GM12878 (cell line): Measurements from ENCODE around the gene SERPINA6. TPM values are rescaled to one million over a fixed set of nuclear protein-coding genes. Genes with fewer than 3 reads are reported as not detected.

Source experiments
- ATAC-seq: fragments of 200-7000 bp; cut with Tn5 transposase; 3 replicates; pipeline ENCODE4 v1.9.1; 2020; ENCODE audit warnings: mild to moderate bottlenecking, moderate library complexity
- BruUV-seq: library from RNA; stranded (reverse); fragments of 400-500 nt; replicated peaks from 2 replicates; lab custom pipeline; 2021; lab: Mats Ljungman, UMichigan
- CTCF ChIA-PET: fragments of 300-600 bp; sonication (Branson Sonifier 250); formaldehyde crosslinking; extraction: SDS; loops from one replicate; lab custom pipeline; 2021; ENCODE audit warnings: inconsistent platforms; lab: Yijun Ruan, JAX
- POLR2A ChIA-PET: fragments of 350-600 bp; formaldehyde crosslinking; extraction: SDS; loops from one replicate; lab custom pipeline; 2021; ENCODE audit warnings: inconsistent platforms; lab: Charles Lee
- RAD21 ChIA-PET: fragments of 300-600 bp; sonication (Branson Sonifier 250); formaldehyde crosslinking; loops from one replicate; lab custom pipeline; 2023; ENCODE audit warnings: antibody characterized with exemption; ENCODE audit not compliant: unreplicated experiment; lab: Charles Lee
- SMC1A ChIA-PET: fragments of 300-600 bp; sonication (Branson Sonifier 250); formaldehyde crosslinking; loops from one replicate; lab custom pipeline; 2023; ENCODE audit not compliant: unreplicated experiment, uncharacterized antibody; lab: Charles Lee
- DNase-seq: peaks from one replicate; pipeline ENCODE4 v3.0.0-alpha.2; 2011; ENCODE audit warnings: low read depth, low spot score
- FAIRE-seq: peaks from 3 replicates; lab custom pipeline; 2011; peaks lifted over from hg19 to GRCh38; lab: Jason Lieb, UNC
- H2AFZ ChIP-seq: 2 replicates; pipeline ENCODE4 v1.6.0; 2011; ENCODE audit warnings: low read depth, low read length, control low read depth; ENCODE audit not compliant: control insufficient read depth
- H3K27ac ChIP-seq: 2 replicates; pipeline ENCODE4 v1.5.1; 2011; ENCODE audit warnings: control low read depth; ENCODE audit not compliant: control insufficient read depth, insufficient read depth
- H3K27me3 ChIP-seq, 2 experiments: replicated peaks in 1 of 2; 2 replicates each; pipeline versions ENCODE4 v1.6.0 to v1.6.1; 2011; ENCODE audit warnings: low read length in 1 of 2; ENCODE audit not compliant: control insufficient read depth in 2 of 2, insufficient read depth in 2 of 2
- H3K36me3 ChIP-seq, 2 experiments: 2 replicates each; pipeline ENCODE4 v1.5.1; 2011; ENCODE audit warnings: low read length in 1 of 2; ENCODE audit not compliant: control insufficient read depth in 2 of 2, insufficient read depth in 2 of 2
- H3K4me1 ChIP-seq: 2 replicates; pipeline ENCODE4 v1.6.1; 2011; ENCODE audit warnings: mild to moderate bottlenecking, low read length, moderate library complexity, mixed read lengths; ENCODE audit not compliant: control insufficient read depth, insufficient read depth
- H3K4me2 ChIP-seq: 2 replicates; pipeline ENCODE4 v1.6.0; 2011; ENCODE audit warnings: control low read depth; ENCODE audit not compliant: control insufficient read depth, insufficient read depth
- H3K4me3 ChIP-seq: fragments of 200-600 bp; sonication (generic); 2 replicates; pipeline ENCODE4 v1.5.1; 2016
- H3K79me2 ChIP-seq: 2 replicates; pipeline ENCODE4 v1.6.0; 2011; ENCODE audit warnings: low read length; ENCODE audit not compliant: control insufficient read depth, insufficient read depth
- H3K9ac ChIP-seq: 2 replicates; pipeline ENCODE4 v1.8.0; 2011; ENCODE audit warnings: low read length, control low read depth, mixed read lengths; ENCODE audit not compliant: control insufficient read depth, insufficient read depth
- H3K9me3 ChIP-seq: replicated peaks from 3 replicates; pipeline ENCODE4 v1.5.1; 2011; ENCODE audit warnings: mild to moderate bottlenecking, low read length; ENCODE audit not compliant: control insufficient read depth, insufficient read depth
- H4K20me1 ChIP-seq: 2 replicates; pipeline ENCODE4 v1.6.0; 2011; ENCODE audit not compliant: control insufficient read depth, insufficient read depth
- BCLAF1 ChIP-seq: fragments of 450-650 bp; IDR thresholded peaks from 2 replicates; pipeline ENCODE4 v1.6.1; 2017; ENCODE audit warnings: antibody characterized with exemption, mild to moderate bottlenecking, moderate library complexity
- CEBPZ ChIP-seq: fragments of 150-350 bp; IDR thresholded peaks from 2 replicates; pipeline ENCODE4 v1.6.1; 2016; ENCODE audit warnings: low read depth, low read length
- CUX1 ChIP-seq: IDR thresholded peaks from 2 replicates; pipeline ENCODE4 v1.6.1; 2012; ENCODE audit warnings: improper control_type of control experiment, low read depth, low read length; ENCODE audit not compliant: insufficient replicate concordance
- JUNB ChIP-seq: IDR thresholded peaks from 2 replicates; pipeline ENCODE4 v1.6.1; 2016; ENCODE audit warnings: antibody characterized with exemption, mild to moderate bottlenecking
- NBN ChIP-seq: fragments of 450-650 bp; IDR thresholded peaks from 2 replicates; pipeline ENCODE4 v1.6.1; 2016
- RB1 ChIP-seq: fragments of 450-650 bp; formaldehyde crosslinking; IDR thresholded peaks from 2 replicates; pipeline ENCODE4 v1.6.1; 2017; ENCODE audit warnings: mild to moderate bottlenecking, borderline replicate concordance
- ZBED1 ChIP-seq: IDR thresholded peaks from 2 replicates; pipeline ENCODE4 v1.6.1; 2016; ENCODE audit warnings: borderline replicate concordance
- ZBTB11 ChIP-seq: fragments of 450-650 bp; formaldehyde crosslinking; IDR thresholded peaks from 2 replicates; pipeline ENCODE4 v1.5.0; 2022; ENCODE audit warnings: mild to moderate bottlenecking, missing genetic modification characterization
- ZNF207 ChIP-seq: fragments of 450-650 bp; IDR thresholded peaks from 2 replicates; pipeline ENCODE4 v1.6.1; 2014; ENCODE audit warnings: antibody characterized with exemption, mild to moderate bottlenecking, borderline replicate concordance
- WGBS: methylation state at CpG from one replicate; pipeline ENCODE4 v1.1.6; 2016; ENCODE audit warnings: low lambda C conversion rate; ENCODE audit not compliant: insufficient replicate concordance, insufficient coverage; ENCODE audit errors: missing lambda C conversion rate; 5-methylcytosine and 5-hydroxymethylcytosine counted together
- in situ Hi-C: fragments of 300-500 bp; cut with MboI; formaldehyde crosslinking; loops from 9 replicates; pipeline ENCODE4 v1.14.3; 2018; ENCODE audit warnings: mixed read lengths
- intact Hi-C: fragments of 100-400 bp; cut with micrococcal nuclease; formaldehyde crosslinking; loops from one replicate; pipeline ENCODE4 v1.14.2; 2022; ENCODE audit not compliant: unreplicated experiment
- polyA plus RNA-seq, 11 experiments: library from polyadenylated mRNA; depleted of rRNA in 4 of 11; unstranded in 6 of 11; stranded (reverse) in 5 of 11; fragments of >200 nt; fragmentation: Nextera tagmentation in 4 of 11; fragmentation: Illumina TruSeq in 1 of 11; extraction: Ambion mirVana in 4 of 11; extraction: Trizol in 1 of 11; gene quantifications; 1 replicate in 1 of 11; 2 replicates in 10 of 11; pipeline versions ENCODE4 v1.2.1 to v1.2.3, GENCODE V29; 2011 to 2016; ENCODE audit warnings: inconsistent platforms in 2 of 11, missing spikeins in 2 of 11, low read depth in 1 of 11
- total RNA-seq, 4 experiments: library from RNA; depleted of rRNA in 3 of 4; stranded (reverse); fragments of >200 nt in 3 of 4; fragmentation: Illumina TruSeq in 1 of 4; extraction: Trizol in 1 of 4; gene quantifications; 2 replicates each; pipeline versions ENCODE4 v1.2.1 to v1.2.3, GENCODE V29; 2013 to 2021

SERPINA6 gene
- total and polyA plus RNA-seq, 10 of the 15 experiments (the other 5 are each of a cell fraction or from before 2014, with no cell fraction given): 0.11 to 0.27 (median 0.23) TPM; not detected in 7

GRCh38 chr14:94337274-94337673 lies 14.1 kb upstream of the SERPINA6 start:
- BruUV-seq: no TSS peak
- Histone ChIP-seq H3K9ac (no peak overlapping the region), H3K4me2 (no peak overlapping the region), H3K9me3 (no peaks in the 10 kb centered on the region; the same call in 2 of the 3 replicates), H3K27me3 (no peaks in the 10 kb centered on the region), H3K4me1 (peaks cover 3% of the 10 kb centered on the region; the same call in 1 of the 2 replicates), H4K20me1 (no peaks in the 10 kb centered on the region), H3K79me2 (no peaks in the 10 kb centered on the region), H2AFZ (no peak overlapping the region), H3K36me3 (no peaks in the 10 kb centered on the region), H3K27ac (no peak overlapping the region), H3K4me3 (no peak overlapping the region)
- CTCF ChIA-PET: no interaction called here
- no peak for FAIRE-seq
- in situ Hi-C loops (no loop called here), intact Hi-C loops (no loop called here)
- POLR2A ChIA-PET: no interaction called here
- SMC1A ChIA-PET: no interaction called here
- WGBS: 50% methylated on average over 6 of the region's 6 CpGs
- ATAC-seq: no peak
- no peak for DNase-seq
- RAD21 ChIA-PET: no interaction called here
- no peak for TF ChIP-seq RB1
- TF ChIP-seq CUX1: no peak
- no peak for TF ChIP-seq CEBPZ
- no peak for TF ChIP-seq ZNF207
- TF ChIP-seq NBN: no peak
- TF ChIP-seq JUNB: no peak
- no peak for TF ChIP-seq ZBTB11 (CRISPR knock-in tag)
- TF ChIP-seq ZBED1: no peak
- no peak for TF ChIP-seq BCLAF1
